ENCODE data around the gene STIM2.

Gene STIM2

DNA sequence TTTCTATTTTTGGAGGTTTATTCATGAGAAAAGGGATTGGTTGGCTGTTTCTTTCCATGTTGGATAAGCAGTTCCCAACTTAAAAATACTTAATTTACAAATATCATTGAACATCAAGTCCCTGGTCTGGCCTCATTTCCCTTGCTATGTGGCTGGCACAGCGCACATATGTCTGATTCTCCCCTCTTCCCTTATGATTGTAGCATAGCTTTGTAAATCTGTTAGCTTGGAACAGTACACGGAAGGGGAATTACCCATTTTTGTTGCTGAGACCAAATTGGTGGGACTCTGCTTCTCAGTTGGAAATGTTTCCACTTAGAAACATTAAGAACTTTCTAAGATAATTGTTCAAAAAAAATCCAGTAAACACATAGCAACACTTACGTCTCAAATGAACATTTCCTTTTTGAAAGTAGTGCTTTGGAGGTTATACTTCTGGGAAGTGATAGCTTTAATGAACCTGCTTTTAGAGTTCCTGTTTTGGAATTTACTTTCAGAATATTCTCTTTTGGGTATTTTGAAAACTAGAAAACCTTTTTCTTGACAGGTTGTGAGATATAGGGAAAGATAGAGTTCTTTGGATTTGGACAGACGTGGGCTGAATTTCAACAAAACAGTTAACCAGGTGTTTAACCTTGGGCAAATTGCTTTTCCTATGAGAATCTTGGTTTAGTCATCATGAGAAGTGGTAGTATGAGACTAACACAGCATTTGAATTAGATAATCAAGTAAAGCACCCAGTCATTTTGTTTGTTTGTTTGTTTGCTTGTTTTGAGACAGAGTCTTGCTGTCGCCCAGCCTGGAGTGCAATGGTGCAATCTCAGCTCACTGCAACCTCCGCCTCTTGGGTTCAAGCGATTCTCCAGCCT is 47.3 kb downstream of the STIM2 start:
- no peak for DNase-seq

DNA sequence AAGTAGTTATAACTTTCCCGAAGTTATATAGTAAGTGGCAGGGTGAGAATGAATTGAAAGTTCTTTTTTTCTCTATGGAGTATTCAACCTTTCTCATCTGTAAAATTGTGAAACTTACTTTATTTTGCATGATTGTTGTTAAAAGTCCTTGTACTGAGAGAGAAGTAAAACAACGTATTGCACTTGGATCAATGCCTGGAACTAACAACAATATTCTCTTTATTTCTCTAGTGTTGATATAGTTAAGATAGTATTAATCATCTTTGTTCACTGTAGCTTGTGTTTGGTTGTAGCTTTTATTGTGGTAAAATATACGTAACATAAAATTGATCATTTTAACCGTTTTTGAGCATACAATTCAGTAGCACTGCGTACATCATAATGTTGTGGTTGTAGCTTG is 48.7 kb downstream of the STIM2 start:
- DNase-seq: no peak

DNA sequence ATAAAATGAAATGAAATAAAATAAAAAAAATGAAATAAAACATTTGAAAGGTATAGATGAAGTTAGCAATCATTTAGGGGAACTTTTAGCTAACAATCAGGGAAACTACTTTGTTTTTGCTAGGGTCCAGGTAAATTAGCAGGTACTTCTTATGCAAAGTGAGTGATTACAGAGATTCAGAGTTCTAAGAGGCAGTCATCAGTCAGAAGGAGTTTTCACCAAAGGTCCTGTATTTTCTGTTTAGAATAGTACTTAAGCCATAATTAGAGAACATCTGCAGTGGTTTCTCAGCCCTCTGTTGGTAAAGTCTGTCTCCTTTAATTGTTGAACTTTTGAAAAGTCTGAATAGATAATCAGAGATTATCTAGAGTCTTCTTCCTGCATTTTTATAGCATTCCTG is 50.6 kb downstream of the STIM2 start:
- DNase-seq: no peak

DNA sequence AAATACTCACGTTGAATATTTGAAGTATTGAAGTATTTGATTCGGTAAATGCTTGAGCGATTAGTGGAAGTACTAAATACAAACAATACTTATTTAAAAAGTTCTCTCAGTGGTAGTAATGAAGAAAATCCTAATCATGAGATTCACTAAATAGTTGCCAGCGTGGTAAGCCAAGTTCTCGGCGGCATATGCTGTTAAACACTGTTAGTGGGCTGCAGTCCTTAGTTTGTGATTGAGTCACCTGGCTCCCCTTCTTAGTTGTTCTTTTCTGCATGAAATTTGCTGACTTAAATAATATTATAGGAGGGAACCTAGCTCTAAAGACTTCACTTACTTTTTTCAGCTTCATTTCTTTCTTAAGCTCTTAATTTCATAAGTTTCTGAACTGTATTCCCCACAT is 51.4 kb downstream of the STIM2 start:
- no peak for DNase-seq

DNA sequence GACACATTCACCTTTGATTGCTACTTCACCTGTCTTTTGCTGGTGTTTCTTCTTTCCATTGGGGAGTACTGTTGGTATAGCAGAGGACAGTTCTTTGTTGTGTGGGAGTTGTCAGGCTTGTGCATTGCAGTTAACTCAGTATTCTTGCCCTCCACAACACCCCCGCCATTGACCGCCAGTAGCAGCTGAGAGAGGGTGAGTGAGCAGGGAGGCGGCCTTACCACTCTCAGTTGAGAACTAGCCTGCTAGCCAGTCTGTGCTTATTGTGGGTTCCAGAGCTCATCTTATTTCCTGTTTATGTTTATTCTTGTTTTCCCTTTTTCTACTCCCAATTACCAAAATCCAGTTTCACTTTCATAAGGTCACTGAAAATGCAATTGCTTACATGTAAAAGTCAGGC is 52.2 kb downstream of the STIM2 start:
- DNase-seq: no peak

DNA sequence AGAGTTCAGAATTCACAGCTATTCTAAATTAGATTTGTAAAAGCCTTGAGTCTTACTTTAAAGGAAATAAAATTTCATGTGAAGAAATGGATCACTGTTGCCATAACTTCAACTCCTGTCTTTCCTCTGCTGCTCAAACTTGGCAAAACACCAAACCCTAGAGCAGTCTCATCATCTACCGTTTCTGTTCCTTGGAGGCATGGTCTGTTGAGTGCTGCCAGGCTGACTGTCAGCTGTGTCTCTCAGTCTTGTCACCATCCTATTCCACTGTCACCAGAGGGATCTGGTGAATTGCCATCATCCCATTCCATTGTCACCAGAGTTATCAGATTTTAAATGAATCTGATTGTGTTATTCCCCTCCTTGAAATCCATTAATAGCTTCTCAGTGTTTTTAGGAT is 55.6 kb downstream of the STIM2 start:
- no peak for DNase-seq

DNA sequence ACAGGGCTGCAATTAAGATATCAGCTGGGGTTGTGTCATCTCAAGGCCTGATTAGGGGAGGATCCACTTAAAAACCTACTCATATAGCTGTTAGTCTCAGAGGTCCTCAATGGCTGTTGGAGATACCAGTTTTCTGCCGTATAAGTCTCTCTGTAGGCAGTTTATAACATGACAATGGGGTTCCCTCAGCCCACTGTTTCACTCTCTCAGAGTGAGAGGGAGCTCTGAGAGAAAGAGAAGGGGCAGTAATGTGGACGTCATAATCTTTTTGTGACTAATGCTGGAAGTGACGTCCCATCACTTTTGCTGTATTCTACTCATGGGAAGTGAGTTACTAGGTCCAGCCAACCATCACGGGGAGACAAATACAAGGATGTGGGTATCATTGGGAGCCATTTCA is 70.3 kb downstream of the STIM2 start:
- DNase-seq: no peak

DNA sequence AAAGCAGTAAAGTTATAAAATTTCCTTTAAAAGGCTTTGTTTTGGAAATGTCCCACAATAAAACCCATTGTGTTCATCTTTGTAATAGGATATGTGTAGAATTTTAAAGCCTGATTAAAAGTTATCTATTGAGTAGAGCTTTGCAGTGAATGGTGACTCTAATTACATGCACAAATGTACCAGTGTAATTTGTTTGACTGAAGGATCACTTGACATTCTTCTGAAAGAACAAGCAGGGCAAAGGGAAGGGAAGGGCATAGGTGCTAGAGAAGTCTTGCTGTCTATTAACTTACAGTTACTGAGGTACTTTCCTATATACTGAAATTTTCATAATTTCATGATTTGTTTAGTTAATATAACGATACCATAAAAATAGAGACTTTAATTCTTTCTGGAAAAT is 70.8 kb downstream of the STIM2 start:
- DNase-seq: no peak

DNA sequence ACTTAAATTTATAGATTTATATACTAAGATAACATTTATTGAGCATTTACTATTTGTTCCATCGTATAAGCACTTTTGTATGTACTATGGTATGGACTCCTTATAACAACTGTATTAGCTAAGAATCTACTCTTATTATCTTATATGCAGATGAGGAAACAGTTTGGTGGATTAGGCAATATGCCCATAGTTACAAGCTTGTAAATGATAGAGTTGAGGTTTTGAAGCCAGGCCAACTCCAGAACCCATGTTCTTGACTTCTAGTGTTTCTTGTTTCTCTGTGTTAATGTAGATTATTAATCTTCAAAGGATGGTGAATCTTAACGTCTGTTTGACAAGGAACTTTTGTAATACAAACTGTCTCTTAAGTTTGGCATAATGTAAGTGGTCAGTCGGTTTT is 71.3 kb downstream of the STIM2 start:
- no peak for DNase-seq

DNA sequence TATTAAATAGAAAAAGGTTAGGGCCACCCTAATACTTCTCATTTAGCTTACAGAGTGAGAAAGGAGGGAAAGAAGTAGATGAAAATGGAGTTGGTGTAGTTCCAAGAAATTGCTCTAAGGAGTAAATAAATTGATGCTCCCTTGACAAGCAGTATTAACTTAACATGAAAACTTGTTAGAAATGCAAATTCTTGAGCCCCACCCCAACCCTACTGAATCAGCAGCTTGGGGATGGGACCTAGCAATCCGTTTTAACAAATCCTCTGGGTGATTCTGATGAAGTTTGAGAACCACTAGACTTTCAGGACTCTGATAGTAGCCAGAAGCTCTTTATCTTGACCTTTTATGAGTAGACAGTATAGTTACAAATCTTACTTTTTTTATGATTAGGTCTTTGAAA is 74.8 kb downstream of the STIM2 start:
- DNase-seq: no peak

DNA sequence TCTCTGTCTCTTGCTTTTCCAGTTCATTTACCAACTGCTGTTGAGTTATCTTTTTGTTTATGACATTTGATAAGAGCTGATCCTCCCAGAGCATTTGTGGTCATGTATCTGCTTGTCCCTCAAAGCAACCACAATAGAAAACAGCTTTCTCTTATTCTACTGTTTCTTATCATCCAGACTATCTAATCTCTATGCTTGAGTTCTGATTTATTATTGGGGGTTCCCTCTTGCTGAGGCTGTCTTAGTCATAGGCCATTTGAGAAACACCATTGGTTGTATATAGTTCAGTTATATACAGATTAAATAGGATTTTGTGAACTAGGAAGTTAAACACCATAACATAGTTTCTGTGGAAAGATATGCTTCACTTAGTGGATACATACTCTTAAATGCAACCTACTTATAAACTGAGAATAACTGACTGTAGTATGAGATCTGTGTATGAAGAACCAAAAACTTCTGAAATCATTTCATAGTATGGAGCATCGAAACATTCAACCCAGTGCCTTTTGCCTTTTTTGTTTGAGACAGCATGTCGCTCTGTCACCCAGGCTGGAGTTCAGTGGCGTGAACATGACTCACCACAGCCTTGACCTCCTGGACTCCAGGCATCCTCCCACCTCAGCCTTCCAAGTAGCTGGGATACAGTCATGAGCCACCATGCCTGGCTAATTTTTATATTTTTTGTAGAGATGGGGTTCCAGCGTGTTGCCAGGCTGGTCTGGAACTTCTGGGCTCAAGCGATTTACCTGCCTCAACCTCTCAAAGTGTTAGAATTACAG is 75.8 kb downstream of the STIM2 start:
- DNase-seq: no peak

DNA sequence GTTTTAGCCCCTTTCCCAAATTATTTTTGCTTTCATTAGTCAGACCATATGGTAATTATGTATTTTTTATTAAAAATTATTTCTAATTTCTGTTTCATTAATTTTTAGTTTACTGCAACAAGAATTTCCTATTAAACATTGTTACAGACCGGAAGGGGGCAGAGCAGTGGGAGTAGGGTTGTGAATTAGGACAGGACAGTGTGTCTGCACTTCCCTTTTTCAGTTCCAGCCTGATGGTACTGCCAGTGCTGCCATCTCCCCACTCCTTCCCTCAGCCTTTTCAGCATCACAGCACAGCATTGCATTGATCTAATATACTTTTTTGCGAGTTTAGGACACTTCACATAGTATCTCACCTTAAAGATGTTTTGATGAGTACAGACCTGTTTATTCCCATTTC is 76.5 kb downstream of the STIM2 start:
- no peak for DNase-seq

DNA sequence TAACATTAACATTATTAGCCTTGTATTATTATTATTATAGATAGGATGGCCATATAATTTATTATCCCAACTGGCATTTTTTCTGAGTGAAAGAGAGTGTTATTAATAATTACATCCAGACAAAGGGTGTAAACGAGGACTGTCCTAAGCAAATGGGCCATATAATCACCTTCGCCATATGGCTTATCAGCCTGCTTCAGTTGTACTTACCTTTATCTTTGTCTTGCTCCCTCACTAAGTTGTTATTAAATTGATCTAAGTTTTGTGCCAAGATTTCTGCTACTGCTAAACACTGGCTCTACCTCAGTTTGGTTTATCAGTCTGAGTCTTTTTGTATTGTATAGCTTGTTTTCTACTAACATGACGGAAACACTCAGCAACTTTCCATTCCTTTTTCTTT is 76.9 kb downstream of the STIM2 start:
- DNase-seq: no peak

DNA sequence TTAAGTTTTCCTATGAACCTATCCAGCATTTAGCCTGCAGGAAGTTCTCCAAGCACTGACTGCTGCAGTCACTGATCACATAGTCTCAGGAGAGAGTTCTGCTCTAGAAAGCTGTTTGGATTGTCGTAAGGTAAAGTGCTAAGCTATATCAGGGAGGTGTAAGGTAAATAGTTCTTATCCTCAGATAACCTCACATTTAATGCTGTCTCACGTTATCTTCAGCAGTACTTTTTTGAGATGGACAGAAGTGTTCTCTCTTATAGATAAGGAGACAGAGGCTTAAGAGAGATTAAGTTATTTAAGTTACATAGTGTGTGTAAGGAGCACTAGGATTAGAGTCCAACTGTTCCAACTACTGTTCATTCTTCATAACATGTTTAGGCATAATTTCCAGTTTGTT is 77.9 kb downstream of the STIM2 start:
- DNase-seq: no peak

DNA sequence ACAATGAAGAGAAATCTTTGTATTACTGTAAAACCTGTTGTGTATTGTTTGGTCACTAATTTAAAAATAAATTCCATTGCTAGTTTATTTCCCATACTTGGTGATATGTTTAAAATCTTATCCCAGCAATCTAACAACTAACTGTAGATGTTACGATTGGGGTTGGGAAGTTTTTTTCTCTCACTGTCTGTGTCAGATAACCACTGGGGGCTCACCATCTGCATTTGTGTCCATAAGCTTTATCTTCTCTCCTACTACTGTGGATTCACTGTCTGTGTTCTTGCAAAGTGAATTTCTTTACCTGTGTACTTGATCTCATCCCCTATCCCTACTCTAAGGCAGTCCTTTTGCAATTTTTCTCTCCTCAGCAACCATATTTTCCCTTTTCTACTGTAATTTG is 81.3 kb downstream of the STIM2 start:
- no peak for DNase-seq

DNA sequence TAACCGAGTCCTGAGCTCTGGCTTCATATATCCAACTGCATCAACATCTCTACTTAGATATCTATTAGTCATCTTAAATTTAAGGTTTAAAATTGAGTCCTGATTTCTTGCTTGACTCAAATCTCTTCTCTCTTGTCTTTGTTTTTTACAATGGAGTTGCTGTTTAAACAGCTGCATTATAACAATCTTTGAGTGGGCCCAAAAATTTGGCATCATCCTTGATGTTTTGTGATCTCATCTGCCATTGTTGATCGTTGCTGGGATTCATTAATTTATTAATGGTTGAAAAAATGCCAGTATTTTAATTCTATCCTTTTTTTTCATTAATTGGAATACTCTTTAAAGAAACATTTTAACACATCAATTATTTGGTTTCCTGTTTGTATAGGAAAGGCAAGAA is 82.2 kb downstream of the STIM2 start:
- DNase-seq: no peak

DNA sequence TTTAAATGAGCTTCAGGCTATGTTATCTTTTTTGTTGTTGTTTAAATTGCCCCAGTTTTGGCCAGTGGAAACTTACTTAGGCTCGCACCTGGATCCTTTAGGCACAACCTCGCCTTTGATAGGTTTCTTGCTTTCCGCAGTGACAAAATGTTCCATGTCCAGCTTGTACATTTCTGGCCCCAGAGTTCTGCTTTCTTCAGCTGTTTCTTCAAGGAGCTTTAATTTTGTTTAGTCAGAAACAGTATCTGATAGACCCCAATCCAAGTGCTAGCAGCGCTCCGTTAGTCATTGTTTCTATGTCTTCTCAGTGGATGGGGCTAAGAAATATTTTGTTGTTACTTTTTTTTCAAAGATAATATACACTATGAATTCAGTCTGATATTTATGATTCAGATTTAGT is 82.8 kb downstream of the STIM2 start:
- no peak for DNase-seq

DNA sequence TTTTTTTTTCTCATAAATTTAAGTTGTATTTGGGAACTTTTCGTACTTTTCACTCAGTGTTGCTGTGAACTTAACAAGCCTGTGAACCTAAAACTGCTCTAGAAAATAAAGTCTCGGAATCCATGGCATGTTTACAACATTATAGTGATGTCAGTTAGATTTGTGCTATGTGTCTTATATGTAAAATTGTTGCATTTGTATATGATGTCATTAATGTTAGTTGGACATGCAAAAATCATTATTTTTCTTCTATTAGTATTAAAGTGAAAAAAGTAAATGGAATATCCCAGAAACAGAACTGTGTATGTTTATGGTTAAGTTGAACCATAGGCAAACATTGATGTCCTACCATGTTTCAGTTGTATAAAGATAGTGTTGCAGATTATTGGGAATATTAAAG is 85.2 kb downstream of the STIM2 start:
- no peak for DNase-seq

DNA sequence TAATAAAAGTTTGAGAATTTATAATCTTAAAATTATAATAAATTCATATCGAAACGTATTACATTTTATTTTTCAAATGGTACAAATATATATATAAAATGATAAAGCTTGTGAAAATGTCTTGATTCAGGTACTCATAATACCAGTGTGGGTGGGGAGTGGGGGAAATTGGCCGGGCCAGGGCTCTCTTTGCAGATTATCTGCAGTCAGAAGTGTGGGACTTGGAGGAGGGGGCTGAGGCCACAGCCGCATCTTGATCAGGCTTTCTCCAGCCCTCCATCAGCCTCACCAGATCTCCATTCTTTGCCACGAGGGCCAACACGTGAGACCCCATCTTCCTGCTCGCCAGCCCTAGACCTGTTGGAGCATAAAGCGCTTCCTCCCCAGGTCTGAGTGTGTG is 86.7 kb downstream of the STIM2 start:
- no peak for DNase-seq

DNA sequence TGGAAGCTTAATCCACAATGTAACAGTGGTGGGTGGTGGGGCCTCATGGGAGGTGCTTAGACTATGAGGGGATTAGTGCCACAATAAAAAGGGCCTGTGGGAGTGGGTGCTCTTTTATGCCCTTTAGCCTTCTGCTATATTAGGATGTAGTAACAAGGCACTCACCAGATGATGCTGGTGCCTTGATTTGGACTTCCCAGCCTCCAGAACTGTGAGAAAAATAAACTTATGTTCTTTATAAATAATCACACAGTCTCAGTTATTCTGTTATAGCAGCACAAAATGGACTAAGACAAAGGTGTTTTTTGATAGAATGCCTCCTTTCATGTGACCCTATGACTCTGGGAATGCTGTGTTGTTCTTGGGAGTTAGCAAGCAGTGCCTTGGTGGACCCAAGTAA is 89.8 kb downstream of the STIM2 start:
- no peak for DNase-seq

DNA sequence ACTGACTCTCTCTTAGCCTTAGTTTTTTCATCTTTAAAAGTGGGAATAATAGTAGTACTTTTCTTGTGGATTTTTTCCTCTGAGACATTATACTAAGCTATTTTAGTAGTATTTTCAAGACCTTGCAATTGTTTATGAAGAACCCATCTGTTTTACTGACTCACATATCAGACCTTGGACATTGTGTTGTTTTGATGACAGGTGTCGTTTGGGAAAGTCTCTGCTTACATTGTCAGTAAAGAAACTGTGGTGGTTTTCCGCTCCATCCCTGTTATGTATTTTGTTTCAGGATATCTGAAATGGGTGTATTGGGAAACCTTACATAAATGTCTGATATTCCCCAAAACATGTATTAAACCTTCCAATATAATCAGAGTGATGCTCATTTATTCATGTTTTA is 92.2 kb downstream of the STIM2 start:
- DNase-seq: no peak

DNA sequence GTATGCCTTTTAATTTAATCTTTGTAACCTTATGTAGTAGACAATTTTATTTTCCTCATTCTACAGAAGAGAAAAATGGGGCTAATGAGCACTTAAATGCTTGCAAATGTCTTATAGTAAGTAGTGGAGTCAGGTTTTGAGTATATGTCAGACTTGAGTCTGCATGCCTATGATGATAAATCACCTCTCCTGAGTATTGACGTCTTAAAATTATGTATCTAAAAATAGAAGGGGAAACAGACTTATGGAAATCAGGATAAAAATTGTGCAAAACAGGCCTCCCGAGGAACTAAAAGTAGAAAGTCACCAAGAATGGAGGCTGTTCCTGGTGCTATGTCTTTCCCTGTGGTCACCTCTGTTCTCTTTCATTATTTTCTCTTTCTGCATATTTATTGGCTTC is 92.7 kb downstream of the STIM2 start:
- DNase-seq: no peak

DNA sequence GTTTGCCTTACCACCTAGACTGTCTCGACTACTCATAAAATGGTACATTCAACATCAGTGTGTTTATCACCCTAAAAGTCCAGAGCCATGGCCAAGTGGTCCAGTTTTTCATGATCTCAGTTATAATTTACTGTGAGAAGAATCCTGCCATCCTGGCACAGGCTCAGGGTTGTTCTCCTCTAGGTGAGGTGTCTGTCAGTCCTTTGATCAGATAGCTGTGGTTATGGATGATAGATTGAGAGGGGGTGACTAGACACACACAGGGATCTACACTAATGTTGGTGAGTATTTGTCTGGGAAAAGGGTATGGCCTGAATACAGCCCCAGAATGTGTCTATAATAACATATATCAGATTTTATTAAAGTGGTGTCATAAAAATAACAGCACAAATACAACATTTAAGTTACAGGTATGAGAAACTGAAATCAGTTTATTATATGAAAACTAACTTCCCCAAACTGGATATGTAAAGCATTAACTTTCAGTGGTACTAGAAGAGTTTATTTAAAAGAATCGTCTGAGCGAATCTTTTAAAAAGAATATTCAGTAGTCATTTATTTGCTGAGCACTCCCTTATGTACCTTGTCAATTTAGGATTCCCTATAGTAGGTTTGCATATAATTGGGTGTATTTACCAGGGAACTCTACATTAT is 93.3 kb downstream of the STIM2 start:
- DNase-seq: no peak

DNA sequence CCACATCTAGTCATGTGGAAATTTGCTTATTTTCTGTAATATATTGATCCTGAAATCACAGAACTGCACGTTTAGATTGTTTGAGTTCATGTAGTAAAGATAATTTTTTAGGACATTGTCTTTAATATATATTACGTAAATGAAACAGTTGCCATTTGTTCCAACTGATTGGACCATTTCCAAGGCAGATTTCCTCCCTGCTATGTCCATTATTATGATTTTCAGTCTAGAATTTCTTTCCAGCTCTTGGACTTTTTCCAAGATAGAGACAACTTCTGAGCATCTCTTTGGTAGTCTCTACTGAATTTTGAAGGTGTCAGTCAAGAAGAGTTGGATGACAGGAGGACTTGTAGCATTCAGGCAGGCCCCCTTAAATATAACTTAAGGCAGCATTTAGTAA is 94.6 kb downstream of the STIM2 start:
- DNase-seq: no peak
